Transverse colon (tissue), 3 donors: ENCODE results near the gene SHISA9.

Experiments used
- CTCF ChIP-seq, 5 experiments: fragments of 200-600 bp in 3 of 5; fragments of 450-650 bp in 2 of 5; sonication (generic) in 3 of 5; IDR thresholded peaks; 1 replicate in 2 of 5; 2 replicates in 3 of 5; pipeline ENCODE4 v1.5.1; 2016 to 2017; ENCODE audit warnings: antibody characterized with exemption in 5 of 5, inconsistent platforms in 3 of 5, mild to moderate bottlenecking in 2 of 5, moderate library complexity in 1 of 5
- POLR2A ChIP-seq: fragments of 450-650 bp; IDR thresholded peaks from one replicate; pipeline ENCODE4 v1.6.1; 2016; ENCODE audit warnings: antibody characterized with exemption, mild to moderate bottlenecking, moderate library complexity

DNA sequence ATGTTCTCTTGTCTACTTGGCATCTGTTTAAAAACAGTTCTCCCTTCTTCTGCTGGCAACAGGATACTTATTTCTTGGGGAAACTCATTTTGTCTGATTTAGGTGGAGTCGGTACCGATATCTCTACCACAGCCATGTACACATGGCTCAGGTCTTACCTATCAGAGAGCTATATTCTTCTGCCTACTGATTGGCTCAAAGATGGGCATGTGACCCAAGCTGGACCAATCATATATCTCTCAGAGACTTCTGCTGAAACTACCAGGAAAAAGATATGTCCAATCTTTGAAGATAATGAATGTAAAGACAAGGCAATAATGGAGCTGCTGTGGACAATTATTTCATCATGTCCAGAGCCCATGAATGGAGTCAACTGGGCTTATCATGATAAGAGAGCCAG, 21.6 kb upstream of the SHISA9 start:
- TF ChIP-seq CTCF (IDR thresholded peaks at IDR 0.05) (no peak), POLR2A (no peak)
